ENCODE measurements around the gene CCDC12.

The CCDC12 gene

DNA sequence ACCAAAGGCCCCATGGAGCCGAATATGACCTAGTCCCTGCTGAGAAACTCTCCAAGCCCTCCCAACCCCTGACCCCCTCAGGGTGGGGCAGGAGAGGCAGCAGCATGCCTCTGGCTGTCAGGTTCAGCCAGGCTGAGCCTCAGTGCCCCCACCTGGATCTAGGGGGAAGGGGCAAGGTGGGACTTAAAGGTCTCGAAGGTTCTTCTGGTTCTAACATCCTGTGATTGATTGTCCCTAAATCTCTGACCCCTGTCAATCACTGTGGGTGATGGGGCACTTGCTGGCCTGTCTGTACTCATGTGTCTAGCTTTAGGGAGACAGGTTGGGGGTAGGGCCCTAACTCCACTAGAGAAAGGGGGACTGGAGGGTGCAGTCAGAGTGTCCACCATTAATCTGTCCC is 16.7 kb upstream of the CCDC12 start:
- no peak overlapping the region for H3K4me3 ChIP-seq (ENCODE audit: extremely low read depth, insufficient read depth, low read length, poor library complexity, severe bottlenecking)
- no peaks in the 10 kb centered on the region for H3K4me1 ChIP-seq (ENCODE audit: control insufficient read depth, insufficient read depth, low read length, poor library complexity, severe bottlenecking)
- H3K36me3 ChIP-seq (ENCODE audit: control insufficient read depth, insufficient read depth, low read length) = peaks cover 5% of the 10 kb centered on the region
- H3K9me3 ChIP-seq (ENCODE audit: control insufficient read depth, low read length) = no peaks in the 10 kb centered on the region
- WGBS, 2 experiments (ENCODE audit: insufficient coverage in 2 of 2) = 83% methylated on average over 1 of the region's 2 CpGs; no CpG with 5 or more reads in 1 of the 2 experiments
- no peak overlapping the region for H3K27ac ChIP-seq (ENCODE audit: low read depth, low read length, severe bottlenecking)

DNA sequence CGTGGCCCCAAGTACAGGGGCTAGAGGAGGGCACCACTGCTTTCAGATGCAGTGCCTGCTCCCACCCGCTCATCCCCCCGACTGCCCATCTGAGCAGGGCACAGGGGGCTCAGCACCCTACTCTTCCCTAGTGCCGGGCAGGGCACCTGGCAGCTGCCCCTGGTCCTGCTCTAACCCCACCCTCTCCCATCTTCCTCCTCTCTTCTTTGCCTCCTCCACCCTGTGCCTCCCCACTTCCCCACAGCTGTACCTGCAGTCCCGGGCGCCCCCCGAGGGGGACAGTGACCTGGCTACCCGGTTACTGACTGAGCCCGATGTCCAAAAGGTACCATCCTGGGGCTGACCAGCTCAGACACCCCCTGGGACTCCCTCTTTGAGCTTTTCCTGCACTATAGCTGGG is 15.7 kb upstream of the CCDC12 start:
- H3K9me3 ChIP-seq (ENCODE audit: control insufficient read depth, low read length) = no peaks in the 10 kb centered on the region

DNA sequence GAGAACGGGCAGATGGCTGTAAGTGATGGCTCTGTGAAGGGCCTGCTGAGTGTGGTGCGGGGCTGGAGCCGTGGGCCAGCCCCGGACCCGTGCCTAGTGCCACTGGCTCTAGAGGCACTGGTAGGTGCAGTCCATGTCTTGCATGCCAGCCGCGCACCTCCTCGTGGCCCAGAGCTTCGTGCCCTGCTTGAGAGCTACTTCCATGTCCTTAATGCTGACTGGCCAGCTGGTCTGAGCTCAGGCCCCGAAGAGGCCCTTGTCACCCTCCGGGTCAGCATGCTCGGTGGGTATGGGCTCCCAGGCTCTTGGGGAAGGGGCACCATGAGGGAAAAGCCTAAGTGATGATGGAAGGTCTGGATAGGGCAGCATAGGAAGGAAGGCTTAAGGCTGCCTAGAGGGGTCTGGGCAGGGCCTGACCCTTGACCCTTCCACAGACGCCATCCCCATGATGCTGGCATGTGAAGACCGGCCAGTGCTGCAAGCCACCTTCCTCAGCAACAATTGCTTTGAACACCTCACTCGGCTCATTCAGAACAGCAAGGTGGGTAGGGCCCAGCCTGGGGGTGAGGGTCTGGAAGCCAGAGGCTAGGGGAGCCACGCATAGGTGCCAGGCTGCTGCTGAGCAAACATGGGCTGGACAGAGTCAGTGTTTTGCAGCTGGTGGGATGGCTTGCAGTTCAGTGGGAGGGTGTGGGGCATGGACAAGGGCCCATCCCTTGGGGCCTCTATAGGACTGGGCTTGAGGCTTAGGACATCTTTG is 15.0 kb upstream of the CCDC12 start:
- Histone ChIP-seq H3K36me3 (ENCODE audit: control insufficient read depth, insufficient read depth, low read length) (peaks cover 5% of the 10 kb centered on the region), H3K4me1 (ENCODE audit: control insufficient read depth, insufficient read depth, low read length, poor library complexity, severe bottlenecking) (peaks cover 11% of the 10 kb centered on the region), H3K27ac (ENCODE audit: low read depth, low read length, severe bottlenecking) (no peak overlapping the region), H3K4me3 (ENCODE audit: extremely low read depth, insufficient read depth, low read length, poor library complexity, severe bottlenecking) (no peak overlapping the region), H3K9me3 (ENCODE audit: control insufficient read depth, low read length) (no peaks in the 10 kb centered on the region)
- WGBS, 2 experiments (ENCODE audit: insufficient coverage in 2 of 2) = 92 to 96% methylated on average over 12 to 13 of the region's 16 CpGs

More for the DNA sequence above, 15.7 kb upstream of the CCDC12 start:
- no peak overlapping the region for H3K27ac ChIP-seq (ENCODE audit: low read depth, low read length, severe bottlenecking)
- 88 to 97% methylated on average over 8 of the region's 9 CpGs for WGBS, 2 experiments (ENCODE audit: insufficient coverage in 2 of 2)
- H3K4me3 ChIP-seq (ENCODE audit: extremely low read depth, insufficient read depth, low read length, poor library complexity, severe bottlenecking) = no peak overlapping the region
- peaks cover 10% of the 10 kb centered on the region for H3K4me1 ChIP-seq (ENCODE audit: control insufficient read depth, insufficient read depth, low read length, poor library complexity, severe bottlenecking)
- peaks cover 5% of the 10 kb centered on the region for H3K36me3 ChIP-seq (ENCODE audit: control insufficient read depth, insufficient read depth, low read length)

DNA sequence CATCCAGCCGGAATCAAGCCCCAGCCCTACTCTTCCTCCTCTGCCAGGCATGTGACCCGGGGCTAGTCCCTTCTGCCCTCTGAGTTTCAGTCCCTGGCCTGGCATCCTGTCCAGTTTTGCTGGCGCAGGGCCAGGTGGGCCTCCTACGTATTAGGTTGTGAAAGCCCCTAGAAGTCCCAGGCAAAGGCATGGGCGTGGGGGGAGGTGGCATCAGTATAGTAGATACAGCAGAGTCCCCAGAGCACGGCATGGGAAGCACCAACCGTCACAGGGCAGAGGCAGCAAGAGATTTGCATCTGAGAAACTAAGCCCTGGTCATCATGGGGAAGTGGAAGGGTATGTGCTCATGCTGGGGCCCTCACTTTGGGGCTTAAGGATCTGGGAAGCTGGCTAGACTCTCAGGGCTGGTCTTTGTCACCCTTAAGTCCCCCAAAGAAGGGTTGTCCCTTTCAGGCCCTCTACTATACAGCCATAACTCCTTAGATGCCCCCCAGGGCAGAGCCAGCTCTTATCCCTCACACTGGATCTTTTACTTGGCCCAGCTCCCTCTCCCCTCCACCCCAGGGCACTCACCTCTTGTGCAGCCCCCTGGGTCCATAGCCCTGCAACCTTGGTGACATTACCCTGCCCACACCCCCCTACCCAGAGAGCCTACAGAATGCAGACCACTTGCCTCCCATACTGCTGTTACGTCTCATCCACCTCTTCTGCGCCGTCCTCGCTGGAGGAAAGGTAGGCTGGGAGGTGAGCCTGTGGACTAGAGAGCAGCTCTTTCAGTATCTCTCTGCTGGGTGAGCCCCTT is 14.2 kb upstream of the CCDC12 start:
- H3K9me3 ChIP-seq (ENCODE audit: control insufficient read depth, low read length) = no peaks in the 10 kb centered on the region
- peaks cover 11% of the 10 kb centered on the region for H3K4me1 ChIP-seq (ENCODE audit: control insufficient read depth, insufficient read depth, low read length, poor library complexity, severe bottlenecking)
- H3K27ac ChIP-seq (ENCODE audit: low read depth, low read length, severe bottlenecking) = no peak overlapping the region
- H3K36me3 ChIP-seq (ENCODE audit: control insufficient read depth, insufficient read depth, low read length) = peaks cover 5% of the 10 kb centered on the region
- 90 to 93% methylated on average over 7 to 11 of the region's 11 CpGs for WGBS, 2 experiments (ENCODE audit: insufficient coverage in 2 of 2)
- no peak overlapping the region for H3K4me3 ChIP-seq (ENCODE audit: extremely low read depth, insufficient read depth, low read length, poor library complexity, severe bottlenecking)

DNA sequence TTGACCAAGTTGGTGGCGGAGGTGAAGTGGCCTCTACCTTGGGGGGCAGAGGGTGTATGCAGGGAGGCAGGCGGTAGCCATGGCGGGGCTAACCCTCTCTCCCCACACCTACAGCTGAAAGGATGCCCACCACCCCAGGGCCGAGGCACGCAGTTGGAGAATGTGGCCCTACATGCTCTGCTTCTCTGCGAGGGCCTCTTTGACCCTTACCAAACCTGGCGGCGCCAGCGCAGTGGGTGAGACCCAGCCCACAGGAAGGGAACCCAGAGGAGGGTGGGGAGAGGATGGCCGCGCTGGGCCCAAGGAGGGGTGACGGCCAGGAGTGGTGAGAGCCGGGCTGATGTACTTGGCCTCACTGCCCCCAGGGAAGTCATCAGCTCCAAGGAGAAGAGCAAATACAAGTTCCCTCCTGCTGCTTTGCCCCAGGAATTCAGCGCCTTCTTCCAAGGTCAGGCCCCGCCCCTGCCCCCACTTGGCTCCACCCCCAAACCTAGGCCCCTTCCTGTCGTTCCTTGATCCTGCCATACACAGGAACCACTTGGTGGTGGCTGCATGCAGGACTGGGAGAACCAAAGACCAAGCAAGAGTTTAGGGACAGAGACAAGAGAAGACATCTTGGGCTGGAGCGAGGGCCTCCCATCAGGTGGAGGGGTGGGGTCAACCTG is 12.7 kb upstream of the CCDC12 start:
- H3K4me1 ChIP-seq (ENCODE audit: control insufficient read depth, insufficient read depth, low read length, poor library complexity, severe bottlenecking) = peaks cover 11% of the 10 kb centered on the region
- H3K27ac ChIP-seq (ENCODE audit: low read depth, low read length, severe bottlenecking) = no peak overlapping the region
- peaks cover 5% of the 10 kb centered on the region for H3K36me3 ChIP-seq (ENCODE audit: control insufficient read depth, insufficient read depth, low read length)
- WGBS, 2 experiments (ENCODE audit: insufficient coverage in 2 of 2) = 93 to 94% methylated on average over 6 to 9 of the region's 17 CpGs
- no peaks in the 10 kb centered on the region for H3K9me3 ChIP-seq (ENCODE audit: control insufficient read depth, low read length)
- no peak overlapping the region for H3K4me3 ChIP-seq (ENCODE audit: extremely low read depth, insufficient read depth, low read length, poor library complexity, severe bottlenecking)

DNA sequence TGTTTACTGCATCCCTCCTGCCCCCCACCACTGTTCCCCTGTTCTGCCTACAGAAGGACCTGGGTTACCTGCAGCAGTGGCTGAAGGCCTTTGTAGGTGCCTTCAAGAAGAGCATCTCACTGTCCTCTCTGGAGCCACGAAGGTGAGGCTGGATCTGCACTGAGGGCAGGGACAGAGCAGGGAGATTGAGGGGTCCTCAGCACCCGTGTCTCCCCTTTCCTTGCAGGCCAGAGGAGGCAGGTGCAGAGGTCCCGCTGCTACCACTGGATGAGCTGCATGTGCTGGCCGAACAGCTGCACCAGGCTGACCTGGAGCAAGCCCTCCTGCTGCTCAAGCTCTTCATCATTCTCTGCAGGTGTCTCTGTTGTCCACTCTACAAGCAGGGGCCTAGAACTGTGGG is 12.1 kb upstream of the CCDC12 start:
- no peak overlapping the region for H3K27ac ChIP-seq (ENCODE audit: low read depth, low read length, severe bottlenecking)
- peaks cover 11% of the 10 kb centered on the region for H3K4me1 ChIP-seq (ENCODE audit: control insufficient read depth, insufficient read depth, low read length, poor library complexity, severe bottlenecking)
- H3K36me3 ChIP-seq (ENCODE audit: control insufficient read depth, insufficient read depth, low read length) = peaks cover 5% of the 10 kb centered on the region
- no peaks in the 10 kb centered on the region for H3K9me3 ChIP-seq (ENCODE audit: control insufficient read depth, low read length)
- no peak overlapping the region for H3K4me3 ChIP-seq (ENCODE audit: extremely low read depth, insufficient read depth, low read length, poor library complexity, severe bottlenecking)
- 90 to 100% methylated on average over 1 to 4 of the region's 4 CpGs for WGBS, 2 experiments (ENCODE audit: insufficient coverage in 2 of 2)

DNA sequence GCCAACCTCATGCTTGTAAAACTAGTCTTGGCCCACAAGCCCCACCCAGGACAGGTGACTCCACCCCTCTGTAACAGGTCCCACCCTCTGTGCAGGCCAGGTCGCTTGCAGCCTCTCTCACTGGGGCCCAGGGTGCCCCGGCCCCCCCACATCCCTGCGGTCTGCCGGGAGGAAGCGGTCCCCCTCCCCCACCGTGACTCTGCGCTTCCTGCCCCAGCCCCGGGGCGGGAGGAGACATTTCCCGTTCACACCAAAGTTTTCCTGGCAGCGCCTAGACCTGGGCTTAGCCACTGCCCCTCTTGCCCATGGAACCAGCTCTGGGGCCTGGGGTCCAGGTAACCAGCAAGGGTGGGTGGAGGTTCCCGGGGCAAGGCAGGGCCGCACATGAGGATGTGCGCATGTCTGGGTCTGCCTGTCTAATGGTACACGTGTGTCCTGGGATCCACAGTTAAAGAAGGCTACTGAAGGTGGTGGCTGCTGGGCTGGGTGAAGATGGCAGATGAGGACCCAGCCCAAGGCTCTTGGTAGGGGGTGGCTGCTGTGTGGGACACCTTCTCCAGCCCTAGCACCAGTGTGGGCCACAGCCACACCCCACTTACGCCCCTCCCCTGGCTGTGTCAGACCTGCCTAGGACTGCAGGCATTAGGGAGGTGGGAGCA is 11.3 kb upstream of the CCDC12 start:
- 74 to 75% methylated on average over 7 to 8 of the region's 16 CpGs for WGBS, 2 experiments (ENCODE audit: insufficient coverage in 2 of 2)
- no peak overlapping the region for H3K27ac ChIP-seq (ENCODE audit: low read depth, low read length, severe bottlenecking)
- H3K4me1 ChIP-seq (ENCODE audit: control insufficient read depth, insufficient read depth, low read length, poor library complexity, severe bottlenecking) = peaks cover 11% of the 10 kb centered on the region
- peaks cover 5% of the 10 kb centered on the region for H3K36me3 ChIP-seq (ENCODE audit: control insufficient read depth, insufficient read depth, low read length)
- H3K9me3 ChIP-seq (ENCODE audit: control insufficient read depth, low read length) = no peaks in the 10 kb centered on the region
- H3K4me3 ChIP-seq (ENCODE audit: extremely low read depth, insufficient read depth, low read length, poor library complexity, severe bottlenecking) = no peak overlapping the region

DNA sequence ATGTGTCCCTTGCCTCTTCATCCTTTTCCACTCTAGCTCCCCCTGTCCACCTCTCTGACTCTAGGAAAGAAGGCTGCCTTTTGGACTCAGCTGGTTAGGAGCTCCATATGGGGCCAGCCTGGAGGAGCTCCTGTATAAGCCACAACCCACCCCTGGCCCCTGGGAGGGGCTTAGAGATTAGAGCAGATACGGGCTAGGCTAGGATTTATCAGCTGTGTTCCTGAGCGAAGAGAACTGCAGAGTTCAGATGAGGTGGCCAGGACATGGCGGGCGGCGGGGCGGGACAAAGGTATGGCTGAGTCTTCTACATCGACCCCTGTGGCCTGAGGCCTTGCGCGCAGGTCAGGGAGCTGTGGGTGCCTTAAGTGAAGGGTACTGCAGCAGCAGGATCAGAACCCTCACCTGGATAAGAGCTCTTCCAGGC is 10.8 kb upstream of the CCDC12 start:
- WGBS, 2 experiments (ENCODE audit: insufficient coverage in 2 of 2) = 74 to 86% methylated on average over 4 to 6 of the region's 9 CpGs
- Histone ChIP-seq H3K9me3 (ENCODE audit: control insufficient read depth, low read length) (no peaks in the 10 kb centered on the region), H3K4me1 (ENCODE audit: control insufficient read depth, insufficient read depth, low read length, poor library complexity, severe bottlenecking) (peaks cover 11% of the 10 kb centered on the region), H3K36me3 (ENCODE audit: control insufficient read depth, insufficient read depth, low read length) (peaks cover 5% of the 10 kb centered on the region), H3K27ac (ENCODE audit: low read depth, low read length, severe bottlenecking) (no peak overlapping the region), H3K4me3 (ENCODE audit: extremely low read depth, insufficient read depth, low read length, poor library complexity, severe bottlenecking) (no peak overlapping the region)

DNA sequence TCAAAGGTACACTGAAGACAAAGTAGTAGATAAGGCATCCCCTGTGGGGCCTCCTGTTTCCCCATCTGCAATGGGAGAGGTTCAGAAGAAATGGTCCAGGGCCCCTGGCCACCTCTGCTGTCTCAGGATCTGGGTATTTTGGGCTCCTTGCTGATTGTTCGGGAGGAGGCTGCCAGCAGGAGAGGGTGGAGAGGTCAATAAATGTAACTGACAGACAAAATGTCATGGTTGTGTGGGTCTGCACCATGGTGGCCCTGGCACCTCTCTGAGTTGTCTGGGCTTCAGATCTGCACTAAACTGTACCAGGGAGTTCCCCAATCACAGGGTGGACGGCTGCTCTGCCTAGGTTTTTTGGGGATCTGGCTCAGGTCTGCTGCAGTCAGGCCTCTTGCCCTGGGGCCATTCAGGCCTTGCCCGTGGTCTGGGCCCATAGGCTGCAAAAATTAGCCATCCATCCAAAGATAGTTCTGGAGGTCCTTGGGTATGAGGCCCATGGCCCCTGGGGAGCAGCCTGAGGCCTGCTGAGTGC is 10.3 kb upstream of the CCDC12 start:
- 88 to 93% methylated on average over 3 of the region's 3 CpGs for WGBS, 2 experiments (ENCODE audit: insufficient coverage in 2 of 2)
- H3K9me3 ChIP-seq (ENCODE audit: control insufficient read depth, low read length) = no peaks in the 10 kb centered on the region
- no peak overlapping the region for H3K27ac ChIP-seq (ENCODE audit: low read depth, low read length, severe bottlenecking)

DNA sequence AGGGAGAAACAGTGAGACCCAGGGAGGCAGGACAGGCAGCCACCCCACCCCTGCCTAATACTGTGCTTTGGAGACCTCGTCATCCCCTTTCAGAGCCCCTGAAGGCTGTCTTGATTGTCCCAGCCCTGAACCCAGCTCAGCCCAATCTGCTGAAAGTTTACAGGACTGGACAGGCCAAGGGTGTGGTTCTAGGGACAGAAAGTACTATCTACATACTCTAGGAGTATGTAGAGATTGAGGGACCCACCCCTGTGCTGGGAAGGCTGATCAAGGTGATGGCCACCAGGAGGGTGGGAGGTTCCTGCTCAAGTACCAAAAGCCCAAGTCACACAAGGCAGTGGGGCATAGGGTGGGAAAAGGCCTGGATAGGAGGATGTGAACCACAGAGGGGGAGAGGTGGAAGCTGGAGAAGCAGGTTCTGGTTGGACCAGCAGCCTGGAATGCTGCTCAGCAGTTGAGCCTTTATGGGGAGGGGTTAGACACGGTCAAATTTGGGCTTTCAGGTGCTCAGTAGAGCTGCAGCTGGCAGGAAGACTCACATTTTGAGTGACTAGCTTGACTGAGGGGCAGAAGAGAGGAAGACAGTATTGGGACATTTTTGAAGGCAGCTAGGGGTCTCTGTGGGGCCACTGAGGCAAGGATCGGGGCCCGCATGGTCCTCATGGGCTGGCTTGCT is 9.6 kb upstream of the CCDC12 start:
- Histone ChIP-seq H3K9me3 (ENCODE audit: control insufficient read depth, low read length) (no peaks in the 10 kb centered on the region), H3K4me3 (ENCODE audit: extremely low read depth, insufficient read depth, low read length, poor library complexity, severe bottlenecking) (no peak overlapping the region), H3K27ac (ENCODE audit: low read depth, low read length, severe bottlenecking) (no peak overlapping the region), H3K4me1 (ENCODE audit: control insufficient read depth, insufficient read depth, low read length, poor library complexity, severe bottlenecking) (peaks cover 17% of the 10 kb centered on the region), H3K36me3 (ENCODE audit: control insufficient read depth, insufficient read depth, low read length) (peaks cover 5% of the 10 kb centered on the region)
- whole genome bisulfite sequencing, 2 experiments (ENCODE audit: insufficient coverage in 2 of 2) = 98 to 100% methylated on average over 3 to 4 of the region's 4 CpGs

More for the DNA sequence above, 10.3 kb upstream of the CCDC12 start:
- peaks cover 5% of the 10 kb centered on the region for H3K36me3 ChIP-seq (ENCODE audit: control insufficient read depth, insufficient read depth, low read length)
- H3K4me1 ChIP-seq (ENCODE audit: control insufficient read depth, insufficient read depth, low read length, poor library complexity, severe bottlenecking) = peaks cover 14% of the 10 kb centered on the region
- H3K4me3 ChIP-seq (ENCODE audit: extremely low read depth, insufficient read depth, low read length, poor library complexity, severe bottlenecking) = no peak overlapping the region
